HG03558 (cell line): ENCODE measurements around the gene NINL.
"Not testable (repeated sequence)": the region's sequence is repeated elsewhere in the genome, so short reads cannot be mapped to it uniquely, and the experiment has no call there.

Experiments
- ATAC-seq: cut with Tn5 transposase; IDR thresholded peaks from one replicate; pipeline ENCODE4 v1.9.1; 2021; ENCODE audit warnings: moderate number of reproducible peaks; ENCODE audit not compliant: unreplicated experiment; ENCODE audit errors: extremely low read depth

Gene NINL

GRCh38 chr20:25489221-25489871 lies 96.0 kb downstream of the NINL start:
- ATAC-seq, result no peak

- ATAC-seq, result no peak
These were observed 97.4 kb downstream of the NINL start for GRCh38 chr20:25487975-25488374.

GRCh38 chr20:25487306-25487705 lies 98.0 kb downstream of the NINL start:
- ATAC-seq, result no peak

GRCh38 chr20:25486377-25486776 lies 99.0 kb downstream of the NINL start:
- no peak for ATAC-seq

- ATAC-seq, result no peak
These were observed 99.5 kb downstream of the NINL start for GRCh38 chr20:25485872-25486271.

GRCh38 chr20:25484911-25485511 lies 100.3 kb downstream of the NINL start:
- ATAC-seq, result no peak

GRCh38 chr20:25484224-25484846 lies 101.0 kb downstream of the NINL start:
- no peak for ATAC-seq

- ATAC-seq, result no peak
These were observed 101.7 kb downstream of the NINL start for GRCh38 chr20:25483431-25484132.

GRCh38 chr20:25481918-25482253 lies 103.4 kb downstream of the NINL start:
- ATAC-seq, result no peak

- ATAC-seq, result no peak
These were observed 104.0 kb downstream of the NINL start for GRCh38 chr20:25481235-25481917.

GRCh38 chr20:25480797-25481196 lies 104.5 kb downstream of the NINL start:
- no peak for ATAC-seq

GRCh38 chr20:25480156-25480555 lies 105.2 kb downstream of the NINL start:
- no peak for ATAC-seq

- no peak for ATAC-seq
These were observed 105.7 kb downstream of the NINL start for GRCh38 chr20:25479638-25480037.

- ATAC-seq, result no peak
These were observed 106.3 kb downstream of the NINL start for GRCh38 chr20:25478889-25479568.

- ATAC-seq, result no peak
These were observed 108.1 kb downstream of the NINL start for GRCh38 chr20:25477014-25477882.

GRCh38 chr20:25476106-25477013 lies 109.0 kb downstream of the NINL start:
- no peak for ATAC-seq

- ATAC-seq, result not testable (repeated sequence)
These were observed 112.0 kb downstream of the NINL start for GRCh38 chr20:25473297-25473696.

GRCh38 chr20:25471020-25471419 lies 114.3 kb downstream of the NINL start:
- no peak for ATAC-seq
